Endothelial cell of umbilical vein (primary cell): ENCODE results near the gene CLEC4A. TPM values are rescaled to one million over a fixed set of nuclear protein-coding genes. Genes with fewer than 3 reads are reported as not detected.

Experiments
- BruUV-seq: library from RNA; stranded (reverse); fragments of 400-500 nt; replicated peaks from 2 replicates; lab custom pipeline; 2021; lab: Mats Ljungman, UMichigan
- CTCF ChIA-PET: fragments of 300-600, 350-600 bp; sonication (Branson Sonifier 250); formaldehyde crosslinking; loops from one replicate; lab custom pipeline; 2021; ENCODE audit warnings: antibody characterized with exemption, inconsistent platforms; lab: Charles Lee
- POLR2A ChIA-PET: fragments of 300-600, 350-600 bp; sonication (Branson Sonifier 250); formaldehyde crosslinking; loops from one replicate; lab custom pipeline; 2021; ENCODE audit warnings: antibody characterized with exemption, inconsistent platforms; lab: Charles Lee
- DNase-seq: peaks from one replicate; pipeline ENCODE4 v3.0.0-alpha.2; 2011; ENCODE audit warnings: low read depth, low spot score
- FAIRE-seq: peaks from 2 replicates; lab custom pipeline; 2011; peaks lifted over from hg19 to GRCh38; lab: Jason Lieb, UNC
- H2AFZ ChIP-seq: 2 replicates; pipeline ENCODE4 v1.6.0; 2012; ENCODE audit warnings: low read depth, low read length, control low read depth, inconsistent platforms
- H3K27ac ChIP-seq: 2 replicates; pipeline ENCODE4 v1.5.1; 2011; ENCODE audit warnings: low read depth, mild to moderate bottlenecking, control low read depth, low read length, moderate library complexity; ENCODE audit not compliant: insufficient read depth
- H3K27me3 ChIP-seq, 2 experiments: 2 replicates each; pipeline versions ENCODE4 v1.6.0 to v1.6.1; 2011; ENCODE audit warnings: low read length in 2 of 2, mixed read lengths in 1 of 2; ENCODE audit not compliant: control insufficient read depth in 2 of 2, insufficient read depth in 2 of 2
- H3K36me3 ChIP-seq, 2 experiments: 2 replicates in 1 of 2; 3 replicates in 1 of 2; pipeline ENCODE4 v1.5.1; 2011; ENCODE audit warnings: low read length in 2 of 2, mild to moderate bottlenecking in 1 of 2, moderate library complexity in 1 of 2; ENCODE audit not compliant: control insufficient read depth in 2 of 2, insufficient read depth in 2 of 2; ENCODE audit errors: extremely low read depth in 1 of 2
- H3K4me1 ChIP-seq: 3 replicates; pipeline ENCODE4 v1.5.1; 2011; ENCODE audit warnings: mild to moderate bottlenecking, low read length; ENCODE audit not compliant: control insufficient read depth, insufficient read depth; ENCODE audit errors: extremely low read depth
- H3K4me2 ChIP-seq: 2 replicates; pipeline ENCODE4 v1.6.1; 2011; ENCODE audit warnings: low read length, control low read depth, mixed read lengths; ENCODE audit not compliant: insufficient read depth
- H3K4me3 ChIP-seq, 3 experiments: fragments of 200-600 bp in 1 of 3; sonication (generic), shearing (Covaris generic) in 1 of 3; replicated peaks in 1 of 3; 2 replicates each; pipeline ENCODE4 v1.5.1; 2011 to 2016; ENCODE audit warnings: control low read depth in 3 of 3, low read length in 3 of 3, mild to moderate bottlenecking in 2 of 3, inconsistent platforms in 1 of 3, low read depth in 1 of 3, moderate library complexity in 1 of 3; ENCODE audit not compliant: insufficient read depth in 1 of 3
- H3K79me2 ChIP-seq: 2 replicates; pipeline ENCODE4 v1.6.0; 2012; ENCODE audit warnings: low read length, inconsistent platforms; ENCODE audit not compliant: control insufficient read depth, insufficient read depth
- H3K9ac ChIP-seq: replicated peaks from 2 replicates; pipeline ENCODE3; 2011; ENCODE audit warnings: low read length, control low read depth; ENCODE audit not compliant: insufficient read depth; ENCODE audit errors: extremely low read depth
- H3K9me1 ChIP-seq: replicated peaks from 3 replicates; pipeline ENCODE4 v1.6.0; 2011; ENCODE audit warnings: mild to moderate bottlenecking, low read length; ENCODE audit not compliant: control insufficient read depth, insufficient read depth; ENCODE audit errors: extremely low read depth
- H3K9me3 ChIP-seq: replicated peaks from 2 replicates; pipeline ENCODE4 v1.5.1; 2012; ENCODE audit warnings: low read length, inconsistent platforms; ENCODE audit not compliant: control insufficient read depth, insufficient read depth
- H4K20me1 ChIP-seq: replicated peaks from 2 replicates; pipeline ENCODE3; 2011; ENCODE audit warnings: mild to moderate bottlenecking, low read length; ENCODE audit not compliant: control insufficient read depth, insufficient read depth; ENCODE audit errors: extremely low read depth
- EZH2 ChIP-seq: IDR thresholded peaks from 2 replicates; pipeline ENCODE4 v1.6.1; 2012; ENCODE audit warnings: borderline replicate concordance, low read depth, mild to moderate bottlenecking, moderate library complexity, low read length, inconsistent platforms; ENCODE audit not compliant: severe bottlenecking
- FOS ChIP-seq: IDR thresholded peaks from 2 replicates; pipeline ENCODE4 v1.6.1; 2011; ENCODE audit warnings: mild to moderate bottlenecking, low read length, moderate library complexity, borderline replicate concordance; ENCODE audit not compliant: insufficient read depth
- GATA2 ChIP-seq: IDR thresholded peaks from 2 replicates; pipeline ENCODE4 v1.7.0; 2011; ENCODE audit warnings: low read depth, mild to moderate bottlenecking, moderate library complexity, mixed read lengths, low read length; ENCODE audit not compliant: insufficient read length, insufficient read depth
- JUN ChIP-seq: IDR thresholded peaks from 2 replicates; pipeline ENCODE4 v1.6.1; 2011; ENCODE audit warnings: borderline replicate concordance, low read depth; ENCODE audit not compliant: insufficient read length, insufficient read depth
- POLR2A ChIP-seq: IDR thresholded peaks from 2 replicates; pipeline ENCODE4 v1.6.1; 2012; ENCODE audit warnings: low read depth, mild to moderate bottlenecking, control low read depth, low read length
- POLR2AphosphoS5 ChIP-seq: IDR thresholded peaks from 2 replicates; pipeline ENCODE4 v1.6.1; 2012; ENCODE audit warnings: low read depth, mild to moderate bottlenecking, control low read depth, low read length, moderate library complexity; ENCODE audit not compliant: insufficient read depth
- dilution Hi-C: fragments of 300-500 bp; cut with MboI; formaldehyde crosslinking; loops from one replicate; pipeline ENCODE4 v1.15.0; 2019; ENCODE audit warnings: low sequenced_read_pairs; ENCODE audit not compliant: extremely low pct_ligation_motif_present
- intact Hi-C: fragments of 100-400 bp; cut with micrococcal nuclease; formaldehyde crosslinking; loops from one replicate; pipeline ENCODE4 v1.10.0; 2022
- polyA plus RNA-seq, 4 experiments: library from polyadenylated mRNA; depleted of rRNA in 3 of 4; stranded (reverse) in 3 of 4; unstranded in 1 of 4; fragments of >200 nt; gene quantifications; 2 replicates each; pipeline versions ENCODE4 v1.2.1 to v1.2.3, GENCODE V29; 2011 to 2012; ENCODE audit warnings: missing spikeins in 1 of 4
- total RNA-seq: library from RNA; stranded (reverse); gene quantifications from 2 replicates; pipeline ENCODE4 v1.2.3, GENCODE V29; 2021
- TF ChIP-seq, protein P1 (sequence below): IDR thresholded peaks from 2 replicates; pipeline ENCODE4 v1.6.1; 2011; ENCODE audit not compliant: insufficient read depth, insufficient read length

CLEC4A gene
- total and polyA plus RNA-seq, 2 donors (not counting 3 experiments of a cell fraction or from before 2014, with no cell fraction given), result 0.52 to 0.86 TPM

DNA sequence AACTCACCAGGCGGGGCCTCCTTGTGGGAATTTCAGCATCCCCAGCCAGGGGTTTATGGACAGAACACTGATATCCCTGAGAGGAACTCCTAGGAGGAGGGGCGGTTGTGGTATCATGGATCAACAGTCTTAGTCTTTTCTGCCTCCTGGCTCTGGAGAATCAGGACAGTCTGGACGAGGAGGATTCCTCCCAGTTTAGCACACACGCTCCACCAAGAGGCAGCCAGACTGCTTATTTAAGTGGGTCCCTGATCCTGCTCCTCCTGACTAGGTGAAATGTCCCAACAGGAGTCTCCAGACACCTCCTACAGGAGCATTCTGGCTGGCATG is 23.0 kb downstream of the CLEC4A start:
- Histone ChIP-seq H3K27me3 (peaks cover 0 to 10% of the 10 kb centered on the region in 2 experiments), H3K9ac (no peak overlapping the region), H3K36me3 (no peaks in the 10 kb centered on the region), H3K4me2 (no peak overlapping the region), H4K20me1 (no peaks in the 10 kb centered on the region), H2AFZ (no peak overlapping the region), H3K4me3 (no peak overlapping the region), H3K27ac (no peak overlapping the region), H3K9me3 (no peaks in the 10 kb centered on the region), H3K79me2 (no peaks in the 10 kb centered on the region), H3K4me1 (no peaks in the 10 kb centered on the region), H3K9me1 (no peaks in the 10 kb centered on the region)
- BruUV-seq, result no TSS peak
- POLR2A ChIA-PET, result no interaction called here
- DNase-seq, result no peak
- no peak for FAIRE-seq
- no peak for TF ChIP-seq JUN
- TF ChIP-seq EZH2, result no peak
- TF ChIP-seq, protein P1, sequence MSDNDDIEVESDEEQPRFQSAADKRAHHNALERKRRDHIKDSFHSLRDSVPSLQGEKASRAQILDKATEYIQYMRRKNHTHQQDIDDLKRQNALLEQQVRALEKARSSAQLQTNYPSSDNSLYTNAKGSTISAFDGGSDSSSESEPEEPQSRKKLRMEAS, result no peak
- TF ChIP-seq POLR2AphosphoS5, result no peak
- no peak for TF ChIP-seq FOS
- TF ChIP-seq POLR2A, result no peak
- intact Hi-C loops (no loop called here), dilution Hi-C loops (no loop called here)
- CTCF ChIA-PET, result interaction anchor here (1.2 kb wide), 1 partner anchor 11 kb away, joined by 5 read pairs; the partner anchor contains the start of gene ZNF705A

DNA sequence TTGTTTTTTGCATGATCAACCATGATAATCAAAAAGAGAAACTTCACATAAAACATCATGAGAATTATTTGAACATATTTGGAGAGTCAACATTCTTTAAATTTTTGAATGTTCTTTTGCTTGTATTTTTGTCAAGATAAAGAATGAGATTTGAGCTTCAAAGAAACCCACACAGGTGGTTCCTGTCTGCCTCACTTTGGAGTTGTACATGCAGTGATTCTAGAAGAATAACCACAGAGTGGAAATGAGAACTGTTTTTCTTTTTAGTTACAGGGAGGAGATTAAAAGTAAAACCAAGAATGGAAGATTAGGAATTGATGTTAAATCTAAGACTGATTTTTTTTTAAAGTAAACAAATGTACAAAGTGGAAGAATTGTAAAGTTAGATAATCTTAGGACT is 31.1 kb downstream of the CLEC4A start:
- POLR2A ChIA-PET, result no interaction called here

More for the DNA sequence above, 31.1 kb downstream of the CLEC4A start:
- no peaks in the 10 kb centered on the region for H3K36me3 ChIP-seq
- no peaks in the 10 kb centered on the region for H3K9me3 ChIP-seq
- H4K20me1 ChIP-seq, result no peaks in the 10 kb centered on the region
- H3K9ac ChIP-seq, result no peak overlapping the region
- H3K27me3 ChIP-seq, result no peaks in the 10 kb centered on the region
- H3K4me2 ChIP-seq, result no peak overlapping the region
- CTCF ChIA-PET, result interaction anchor here (1.3 to 1.5 kb wide), 2 partner anchors 17 to 45 kb away, joined by 4 read pairs; no protein-coding TSS in a partner anchor
- no peak overlapping the region for H3K4me3 ChIP-seq
- no peak overlapping the region for H2AFZ ChIP-seq
- FAIRE-seq (no peak), DNase-seq (peak; percentile 25)
- no peaks in the 10 kb centered on the region for H3K79me2 ChIP-seq
- H3K4me1 ChIP-seq, result peaks cover 23% of the 10 kb centered on the region
- intact Hi-C loops, result no loop called here
- TF ChIP-seq POLR2A, result no peak
- TF ChIP-seq GATA2, result no peak
- TF ChIP-seq JUN, result no peak
- no peaks in the 10 kb centered on the region for H3K9me1 ChIP-seq
- no TSS peak for BruUV-seq
- no peak overlapping the region for H3K27ac ChIP-seq
- dilution Hi-C loops, result no loop called here
